COLO668 (cell line): ENCODE measurements around the gene EHBP1L1.
A peak's percentile ranks its signal among the peaks of the same experiment; 100 is the strongest.
"Not testable (repeated sequence)": the region's sequence is repeated elsewhere in the genome, so short reads cannot be mapped to it uniquely, and the experiment has no call there.

Experiments
- DNase-seq: peaks from one replicate; lab custom pipeline; 2025; ENCODE audit not compliant: unreplicated experiment; lab: John Stamatoyannopoulos, UW

Gene EHBP1L1

GRCh38 chr11:65633390-65634108 is 57.7 kb downstream of the EHBP1L1 start:
- no peak for DNase-seq

- DNase-seq: no peak
Observed at GRCh38 chr11:65634109-65634436, 58.2 kb downstream of the EHBP1L1 start.

DNA sequence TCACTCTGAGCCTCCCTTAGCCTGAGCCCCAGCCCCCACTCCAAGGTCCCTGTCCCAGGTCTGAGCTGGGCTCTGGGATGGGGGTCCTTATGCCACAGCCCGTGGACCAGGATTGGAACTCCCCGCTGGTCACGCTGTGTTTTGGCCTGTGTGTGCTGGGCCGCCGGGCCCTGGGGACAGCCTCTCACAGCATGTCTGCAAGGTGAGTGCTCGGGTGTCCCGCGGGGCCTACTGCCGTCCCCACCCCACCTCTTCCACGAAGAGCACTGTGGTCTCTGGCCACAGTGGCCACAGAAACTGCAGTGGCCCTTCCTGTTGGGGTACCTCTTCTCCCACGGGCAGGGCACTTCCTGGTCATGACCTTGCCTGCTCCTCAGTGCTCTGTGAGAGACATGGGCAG is 58.6 kb downstream of the EHBP1L1 start:
- no peak for DNase-seq

- no peak for DNase-seq
Observed at GRCh38 chr11:65634905-65635731, 59.3 kb downstream of the EHBP1L1 start.

GRCh38 chr11:65636108-65637031 is 60.5 kb downstream of the EHBP1L1 start:
- no peak for DNase-seq

DNA sequence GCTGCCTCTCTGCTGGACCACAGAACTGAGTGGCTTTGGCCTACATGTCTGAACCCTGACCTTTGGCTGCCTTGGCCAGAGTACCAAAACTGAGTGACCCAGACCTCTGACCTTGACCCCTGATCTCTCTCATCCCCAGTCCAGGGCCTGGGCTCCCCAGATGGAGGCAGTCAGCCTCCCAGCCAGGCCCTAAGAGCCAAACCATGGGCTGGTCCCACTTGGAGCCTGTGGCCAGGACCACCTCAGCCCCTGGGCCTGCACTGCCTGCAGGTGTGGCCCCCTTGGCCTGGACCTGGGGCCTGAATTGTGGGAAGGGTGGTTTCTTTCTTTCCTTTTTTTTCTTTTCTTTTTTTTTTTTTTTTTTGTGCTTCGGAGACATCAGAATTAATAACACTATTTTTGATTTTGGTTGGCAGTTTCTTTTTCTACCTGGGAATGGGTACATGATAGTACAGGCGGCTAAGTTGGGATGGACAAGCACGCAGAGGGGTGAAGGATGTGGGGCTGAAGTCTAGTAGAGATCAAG is 61.2 kb downstream of the EHBP1L1 start:
- no peak for DNase-seq

DNA sequence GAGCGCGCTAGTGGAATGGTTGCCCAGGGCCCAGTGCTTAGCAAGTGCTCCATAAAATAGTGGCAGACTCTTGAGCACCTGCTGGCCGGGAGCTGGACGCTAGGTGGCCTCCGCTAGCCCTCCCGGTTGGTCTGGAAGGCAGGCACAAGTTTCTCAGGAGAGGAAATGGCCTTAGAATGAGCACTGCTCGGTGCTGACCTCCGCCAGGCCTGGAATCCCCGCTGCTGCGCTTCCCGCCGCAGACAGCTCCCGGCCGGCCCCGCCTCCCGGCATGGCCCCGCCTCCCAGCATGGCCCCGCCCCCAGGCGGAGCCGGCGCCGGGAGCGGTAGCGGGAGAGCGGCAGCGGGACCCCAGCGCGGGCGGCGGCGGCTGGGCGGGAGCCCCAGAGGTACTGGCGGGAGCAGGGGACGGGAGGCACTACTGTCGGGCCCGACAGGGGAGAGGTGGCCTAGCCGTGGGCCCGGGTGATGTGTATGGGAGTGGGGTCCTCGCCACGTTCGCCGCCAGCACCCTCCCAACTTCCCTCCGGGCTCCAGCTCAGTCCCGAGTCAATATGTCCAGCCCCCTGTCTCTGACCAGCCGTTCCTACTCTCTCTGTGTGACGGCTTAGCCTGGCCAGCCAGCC is 62.1 kb downstream of the EHBP1L1 start, which contains the start of gene SIPA1:
TSS of gene SIPA1 (plus strand) at position 308 of the 626 bp plus-strand sequence. CDS start 2,821 bp downstream, outside the sequence.
- DNase-seq: peak; percentile 65

DNA sequence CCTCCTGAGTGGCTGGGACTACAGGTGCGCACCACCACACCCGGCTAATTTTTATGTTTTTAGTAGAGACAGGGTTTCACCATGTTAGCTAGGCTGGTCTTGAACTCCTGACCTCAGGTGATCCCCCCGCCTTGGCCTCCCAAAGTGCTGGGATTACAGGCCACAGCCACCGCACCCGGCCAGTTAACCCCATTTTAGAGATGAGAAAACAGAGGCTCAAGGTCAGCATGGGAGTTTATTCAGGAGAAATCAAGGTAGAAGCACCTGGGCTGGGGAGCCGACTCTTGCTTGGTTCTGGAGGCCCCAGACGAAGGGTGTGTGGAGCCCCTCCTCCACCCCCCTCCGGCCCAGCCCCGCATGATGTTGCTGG is 63.4 kb downstream of the EHBP1L1 start:
- not testable (repeated sequence) for DNase-seq

DNA sequence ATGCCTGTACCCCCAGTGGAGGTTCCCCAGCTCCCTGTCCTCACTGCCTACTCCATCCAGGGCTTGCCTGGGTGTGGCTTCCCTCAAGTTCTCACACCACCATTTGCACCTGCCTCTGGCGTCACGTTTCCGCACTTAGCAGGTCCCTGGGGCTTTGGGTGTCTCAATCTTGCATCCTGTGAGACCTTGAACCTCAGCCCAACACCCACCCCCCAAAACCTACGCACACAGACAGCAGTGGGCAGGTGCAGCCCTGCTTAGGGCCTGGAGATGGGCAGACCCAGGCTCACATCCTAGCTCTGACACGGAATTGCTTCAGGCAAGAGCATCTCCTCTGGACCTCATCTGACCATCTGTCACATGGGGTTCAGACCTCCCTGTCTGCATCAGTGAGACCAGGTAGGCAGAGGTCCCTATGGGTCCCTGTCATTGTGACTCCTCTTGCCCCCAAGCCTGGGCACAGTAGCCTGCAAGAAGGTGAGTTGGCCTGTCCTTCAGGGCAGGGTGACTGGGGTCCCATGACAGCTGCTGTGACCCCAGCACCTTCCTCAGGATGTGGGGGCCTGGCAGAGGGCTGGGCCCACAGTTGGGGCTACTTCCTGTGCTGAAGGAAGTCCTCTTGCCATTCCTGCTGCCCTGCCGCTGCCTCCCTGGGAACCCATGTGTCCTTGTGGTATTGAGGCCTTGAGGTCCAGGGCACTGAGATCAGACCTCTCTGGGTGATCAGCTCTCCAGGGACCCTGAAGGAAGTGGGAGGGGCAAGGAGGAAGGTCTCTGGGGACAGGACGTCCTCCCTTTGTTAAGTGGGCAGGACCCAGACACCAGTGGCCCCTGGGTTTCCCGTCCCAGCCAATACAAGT is 64.0 kb downstream of the EHBP1L1 start:
- peak; percentile 37 for DNase-seq

- DNase-seq: no peak
Observed at GRCh38 chr11:65640483-65641296, 64.8 kb downstream of the EHBP1L1 start.

- DNase-seq: no peak
Observed at GRCh38 chr11:65641297-65642013, 65.6 kb downstream of the EHBP1L1 start.
